Right lobe of liver (tissue), 6 donors: ENCODE results near the gene EML2. TPM values are rescaled to one million over a fixed set of nuclear protein-coding genes. Genes with fewer than 3 reads are reported as not detected.

Source experiments
- ATAC-seq, 4 donors: fragments of 200-7000 bp; cut with Tn5 transposase; one replicate each; pipeline ENCODE4 v1.9.1; 2020; ENCODE audit warnings: mild to moderate bottlenecking in 4 of 4, moderate library complexity in 4 of 4
- DNase-seq, 3 donors: peaks; one replicate each; pipeline ENCODE4 v3.0.0-alpha.2; 2020
- H3K27ac ChIP-seq, 3 donors: fragments of 200-600 bp; one replicate each; pipeline ENCODE4 v1.8.0; 2022
- H3K27me3 ChIP-seq, 2 donors: fragments of 200-600 bp; one replicate each; pipeline ENCODE4 v1.8.0; 2022
- H3K36me3 ChIP-seq, 4 donors: fragments of 200-600 bp; sonication (generic) in 1 of 4; one replicate each; pipeline versions ENCODE4 v1.5.1 to v1.8.0; 2017 to 2022; ENCODE audit warnings: control low read depth in 1 of 4
- H3K4me1 ChIP-seq, 4 donors: fragments of 200-600 bp; sonication (generic) in 1 of 4; one replicate each; pipeline versions ENCODE4 v1.5.1 to v1.8.0; 2017 to 2022; ENCODE audit warnings: control low read depth in 1 of 4
- H3K4me3 ChIP-seq, 3 donors: fragments of 200-600 bp; one replicate each; pipeline ENCODE4 v1.8.0; 2022
- H3K9me3 ChIP-seq, 4 donors: fragments of 200-600 bp; sonication (generic) in 1 of 4; one replicate each; pipeline versions ENCODE4 v1.5.1 to v1.8.0; 2017 to 2022; ENCODE audit warnings: control low read depth in 1 of 4
- CTCF ChIP-seq, 4 donors: fragments of 200-600 bp in 3 of 4; fragments of 450-650 bp in 1 of 4; IDR thresholded peaks; one replicate each; pipeline versions ENCODE4 v1.5.1 to v1.8.0; 2016 to 2022; ENCODE audit warnings: antibody characterized with exemption in 4 of 4, mild to moderate bottlenecking in 2 of 4
- POLR2A ChIP-seq: fragments of 450-650 bp; IDR thresholded peaks from one replicate; pipeline ENCODE4 v1.6.1; 2017; ENCODE audit warnings: antibody characterized with exemption, mild to moderate bottlenecking
- WGBS: methylation state at CpG from one replicate; pipeline ENCODE4 v1.1.6; 2018; ENCODE audit warnings: low coverage, low lambda C conversion rate; ENCODE audit not compliant: insufficient coverage; ENCODE audit errors: missing lambda C conversion rate; 5-methylcytosine and 5-hydroxymethylcytosine counted together
- intact Hi-C, 2 donors: fragments of 100-400 bp; cut with DNase I; formaldehyde crosslinking; loops; one replicate each; pipeline versions ENCODE4 v1.11.2 to v1.14.1; 2022
- total RNA-seq, 6 experiments: library from RNA; depleted of rRNA in 2 of 6; stranded (reverse); fragments of >200 nt in 2 of 6; fragmentation: NEBNext Ultra II Directional in 3 of 6; extraction: Animal tissue kit (Norgen Biotek cat#: 25700) in 3 of 6; gene quantifications; one replicate each; pipeline versions ENCODE4 v1.1.0 to v1.2.4, GENCODE V29; 2016 to 2023
- donor health status: DM: no; HTN: yes; CAD: no.
- donor health status: DM: no; HTN: no; CAD: no.
- donor health status: DM: no; HTN: no; CAD: no.
- donor health status: DM: no; HTN: yes; CAD: no.
- donor health status: DM: no; HTN: yes; CAD: no.

EML2 gene
- total RNA-seq, 6 experiments from 2014 or later: 12.6 to 19.7 (median 13.8) TPM

GRCh38 chr19:45577111-45577905 lies 61.9 kb downstream of the EML2 start:
- H3K27ac ChIP-seq: peak overlapping the region; percentile 21 to 57 (median 39)
- intact Hi-C loops: loop anchor here in 1 of 2 donors (10.0 kb wide), 1 partner anchor 53 kb away; no protein-coding TSS in a partner anchor
- H3K36me3 ChIP-seq: no peaks in the 10 kb centered on the region
- TF ChIP-seq CTCF (IDR thresholded peaks at IDR 0.05) (no peak), POLR2A (no peak)
- DNase-seq (peak; percentile 60 to 75 (median 70)), ATAC-seq (peak; percentile 78 to 90 (median 81))
- H3K9me3 ChIP-seq: no peaks in the 10 kb centered on the region
- peak overlapping the region in 1 of 3 donors; percentile 16 for H3K4me3 ChIP-seq
- peaks cover 0 to 39% (median 8%) of the 10 kb centered on the region in 4 donors for H3K4me1 ChIP-seq
- H3K27me3 ChIP-seq: no peaks in the 10 kb centered on the region
- 12% methylated on average over 10 of the region's 11 CpGs for WGBS

DNA sequence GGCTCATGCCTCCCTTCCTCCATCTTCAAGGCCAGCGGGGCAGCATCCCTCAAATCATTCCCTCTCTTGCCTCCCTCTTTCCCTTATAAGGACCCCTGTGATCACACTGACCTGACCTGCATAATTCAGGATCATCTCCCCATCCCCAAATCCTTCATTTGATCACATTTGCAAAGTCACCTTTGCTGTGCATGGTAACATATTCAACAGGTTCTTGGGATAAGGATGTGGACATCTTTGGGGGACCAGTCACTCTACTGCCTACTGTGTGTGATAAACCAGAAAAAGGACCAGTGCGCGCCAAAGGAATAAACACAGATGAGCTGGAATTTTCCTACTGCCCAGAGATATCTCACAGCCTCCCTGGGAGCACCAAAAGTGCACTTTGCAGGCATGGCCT lies 62.5 kb downstream of the EML2 start:
- no peak overlapping the region for H3K4me3 ChIP-seq
- no peaks in the 10 kb centered on the region for H3K36me3 ChIP-seq
- ATAC-seq (no peak), DNase-seq (no peak)
- intact Hi-C loops: loop anchor here in 1 of 2 donors (10.0 kb wide), 1 partner anchor 52 kb away; no protein-coding TSS in a partner anchor
- H3K9me3 ChIP-seq: no peaks in the 10 kb centered on the region
- peaks cover 0 to 39% (median 8%) of the 10 kb centered on the region in 4 donors for H3K4me1 ChIP-seq
- no peaks in the 10 kb centered on the region for H3K27me3 ChIP-seq
- no peak for TF ChIP-seq CTCF (IDR thresholded peaks at IDR 0.05)
- TF ChIP-seq POLR2A: no peak
- 29% methylated on average over 3 of the region's 3 CpGs for whole genome bisulfite sequencing
- H3K27ac ChIP-seq: peak overlapping the region in 2 of 3 donors; percentile 21 to 57

- H3K9me3 ChIP-seq: no peaks in the 10 kb centered on the region
- no peaks in the 10 kb centered on the region for H3K27me3 ChIP-seq
- H3K4me1 ChIP-seq: peaks cover 0 to 35% (median 8%) of the 10 kb centered on the region in 4 donors
- no peak for DNase-seq
- H3K27ac ChIP-seq: no peak overlapping the region
- TF ChIP-seq CTCF (IDR thresholded peaks at IDR 0.05) (no peak), POLR2A (no peak)
- intact Hi-C loops: loop anchor here in 1 of 2 donors (10.0 kb wide), 1 partner anchor 50 kb away; no protein-coding TSS in a partner anchor
- WGBS: 68% methylated on average over 4 of the region's 5 CpGs
- ATAC-seq: peak in 1 of 4 donors; percentile 5
- no peaks in the 10 kb centered on the region for H3K36me3 ChIP-seq
- no peak overlapping the region for H3K4me3 ChIP-seq
Measured at GRCh38 chr19:45575216-45575615, 64.0 kb downstream of the EML2 start.

GRCh38 chr19:45574526-45574925 lies 64.7 kb downstream of the EML2 start:
- Histone ChIP-seq H3K4me3 (no peak overlapping the region), H3K36me3 (no peaks in the 10 kb centered on the region), H3K27me3 (no peaks in the 10 kb centered on the region), H3K27ac (no peak overlapping the region), H3K4me1 (peaks cover 0 to 38% (median 8%) of the 10 kb centered on the region in 4 donors), H3K9me3 (no peaks in the 10 kb centered on the region)
- intact Hi-C loops: loop anchor here in 1 of 2 donors (10.0 kb wide), 1 partner anchor 50 kb away; no protein-coding TSS in a partner anchor
- TF ChIP-seq POLR2A (no peak), CTCF (IDR thresholded peaks at IDR 0.05) (no peak)
- 63% methylated on average over 1 of the region's 4 CpGs for whole genome bisulfite sequencing
- DNase-seq: no peak
- ATAC-seq: no peak
